Duodenal mucosa (tissue), 2 donors: ENCODE data around the gene GEN1.

Experiments used
- H3K27ac ChIP-seq: one replicate; pipeline ENCODE4 v1.7.0; 2013; ENCODE audit warnings: low read depth, low read length
- H3K27me3 ChIP-seq, 2 donors: one replicate each; pipeline ENCODE4 v1.7.0; 2013; ENCODE audit warnings: low read length in 2 of 2, control low read depth in 1 of 2; ENCODE audit not compliant: insufficient read depth in 2 of 2, control insufficient read depth in 1 of 2
- H3K36me3 ChIP-seq, 2 donors: one replicate each; pipeline ENCODE4 v1.7.0; 2013; ENCODE audit warnings: low read length in 2 of 2, control low read depth in 1 of 2; ENCODE audit not compliant: insufficient read depth in 2 of 2, control insufficient read depth in 1 of 2
- H3K4me1 ChIP-seq, 2 donors: one replicate each; pipeline ENCODE4 v1.7.0; 2013; ENCODE audit warnings: low read length in 2 of 2, control low read depth in 1 of 2; ENCODE audit not compliant: insufficient read depth in 2 of 2, control insufficient read depth in 1 of 2
- H3K4me3 ChIP-seq, 2 donors: one replicate each; pipeline ENCODE4 v1.7.0; 2013; ENCODE audit warnings: low read length in 2 of 2, low read depth in 1 of 2
- H3K9ac ChIP-seq, 2 donors: one replicate each; pipeline ENCODE4 v1.7.0; 2013; ENCODE audit warnings: low read length in 2 of 2, low read depth in 1 of 2
- H3K9me3 ChIP-seq, 2 donors: one replicate each; pipeline ENCODE4 v1.7.0; 2013; ENCODE audit warnings: low read length in 2 of 2, control low read depth in 1 of 2; ENCODE audit not compliant: control insufficient read depth in 1 of 2

The GEN1 gene

DNA sequence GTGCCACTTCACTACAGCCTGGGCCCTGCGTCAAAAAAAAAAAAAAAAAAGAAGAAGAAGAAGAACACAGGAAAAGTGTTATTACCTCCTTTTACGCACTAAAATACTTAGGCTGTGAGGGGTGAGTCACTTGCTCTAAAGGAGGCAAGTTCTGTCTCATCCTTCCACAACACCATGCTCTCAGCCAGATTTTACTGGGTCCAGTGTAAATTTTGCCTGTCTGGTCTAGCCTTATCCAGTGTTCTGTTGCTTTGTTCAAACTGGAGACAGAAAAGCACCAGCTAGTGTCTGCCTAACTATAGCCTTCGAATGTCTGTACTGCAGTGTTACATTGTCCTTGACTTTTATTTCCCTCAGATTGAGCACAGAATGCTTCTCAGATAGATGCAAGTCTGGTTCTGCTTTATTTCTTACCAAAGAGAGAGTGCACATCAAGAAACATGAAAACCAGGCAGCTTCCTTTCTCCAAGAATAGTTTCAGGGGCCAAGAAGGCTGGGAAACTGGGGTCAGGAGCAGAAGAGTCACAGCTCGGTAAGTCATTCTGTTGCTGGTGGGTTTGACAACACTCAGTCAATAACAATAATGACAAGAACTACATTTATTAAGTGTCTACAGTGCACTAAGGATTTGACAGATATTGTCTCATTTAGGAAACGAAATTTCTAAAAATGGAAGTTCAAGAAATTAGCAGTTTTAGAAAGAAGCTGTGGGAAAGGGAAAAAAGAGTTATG is 59.2 kb downstream of the GEN1 start:
- Histone ChIP-seq H3K27me3 (no peaks in the 10 kb centered on the region), H3K4me3 (no peak overlapping the region), H3K9ac (no peak overlapping the region), H3K27ac (no peak overlapping the region), H3K36me3 (no peaks in the 10 kb centered on the region), H3K9me3 (no peaks in the 10 kb centered on the region), H3K4me1 (peaks cover 0 to 4% of the 10 kb centered on the region in 2 donors)

DNA sequence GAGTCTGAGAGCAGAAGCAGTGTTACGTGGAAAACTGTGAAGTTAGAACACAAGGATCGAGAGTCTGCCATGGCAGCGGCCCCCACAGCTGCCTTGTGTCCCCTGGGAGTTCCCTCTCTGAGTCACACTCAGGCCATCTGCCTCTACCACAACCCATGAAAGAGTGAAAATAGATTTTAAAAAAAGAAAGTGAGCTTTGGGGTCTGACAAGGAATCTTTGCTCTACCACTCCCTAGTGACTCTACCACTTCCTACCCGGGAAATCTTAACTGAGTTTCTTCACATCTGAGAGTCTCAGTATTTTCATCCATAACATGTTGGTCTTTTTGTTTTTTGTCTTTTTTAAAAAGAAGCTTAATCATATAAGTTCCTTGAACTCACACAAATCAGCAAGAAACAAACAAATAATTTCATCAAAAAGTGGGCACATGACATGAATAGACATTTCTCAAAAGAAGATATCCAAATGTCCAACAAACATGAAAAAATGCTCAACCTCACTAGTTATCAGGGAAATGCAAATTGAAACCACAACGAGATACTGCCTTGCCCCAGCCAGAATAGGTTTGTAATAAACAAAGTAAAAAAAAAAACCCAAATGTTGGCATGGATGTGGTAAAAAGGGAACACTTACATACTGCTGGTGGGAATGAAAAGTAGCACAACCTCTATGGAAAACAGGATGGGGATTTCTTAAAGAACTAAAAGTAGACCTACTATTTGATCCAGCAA is 60.0 kb downstream of the GEN1 start:
- no peaks in the 10 kb centered on the region for H3K27me3 ChIP-seq
- H3K4me1 ChIP-seq, result peaks cover 0 to 4% of the 10 kb centered on the region in 2 donors
- H3K36me3 ChIP-seq, result no peaks in the 10 kb centered on the region
- H3K9me3 ChIP-seq, result no peaks in the 10 kb centered on the region
- H3K27ac ChIP-seq, result no peak overlapping the region
- H3K4me3 ChIP-seq, result no peak overlapping the region
- no peak overlapping the region for H3K9ac ChIP-seq

DNA sequence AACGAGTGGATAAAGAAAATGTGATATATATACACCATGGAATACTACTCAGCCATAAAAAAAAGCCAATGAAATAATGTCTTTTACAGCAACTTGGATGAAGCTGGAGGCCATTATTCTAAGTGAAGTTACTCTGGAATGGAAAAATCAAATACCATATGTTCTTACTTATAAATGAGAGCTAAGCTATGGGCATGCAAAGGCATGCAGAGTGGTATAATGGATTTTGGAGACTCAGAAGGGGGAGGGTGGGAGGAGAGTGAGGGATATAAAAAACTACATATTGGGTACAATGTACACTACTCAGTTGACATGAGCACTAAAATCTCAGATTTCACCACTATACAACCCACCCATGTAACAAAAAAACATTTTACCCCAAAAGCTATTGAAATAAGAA is 60.7 kb downstream of the GEN1 start:
- Histone ChIP-seq H3K4me3 (no peak overlapping the region), H3K27me3 (no peaks in the 10 kb centered on the region), H3K36me3 (no peaks in the 10 kb centered on the region), H3K27ac (no peak overlapping the region), H3K9me3 (no peaks in the 10 kb centered on the region), H3K4me1 (peaks cover 0 to 4% of the 10 kb centered on the region in 2 donors), H3K9ac (no peak overlapping the region)

DNA sequence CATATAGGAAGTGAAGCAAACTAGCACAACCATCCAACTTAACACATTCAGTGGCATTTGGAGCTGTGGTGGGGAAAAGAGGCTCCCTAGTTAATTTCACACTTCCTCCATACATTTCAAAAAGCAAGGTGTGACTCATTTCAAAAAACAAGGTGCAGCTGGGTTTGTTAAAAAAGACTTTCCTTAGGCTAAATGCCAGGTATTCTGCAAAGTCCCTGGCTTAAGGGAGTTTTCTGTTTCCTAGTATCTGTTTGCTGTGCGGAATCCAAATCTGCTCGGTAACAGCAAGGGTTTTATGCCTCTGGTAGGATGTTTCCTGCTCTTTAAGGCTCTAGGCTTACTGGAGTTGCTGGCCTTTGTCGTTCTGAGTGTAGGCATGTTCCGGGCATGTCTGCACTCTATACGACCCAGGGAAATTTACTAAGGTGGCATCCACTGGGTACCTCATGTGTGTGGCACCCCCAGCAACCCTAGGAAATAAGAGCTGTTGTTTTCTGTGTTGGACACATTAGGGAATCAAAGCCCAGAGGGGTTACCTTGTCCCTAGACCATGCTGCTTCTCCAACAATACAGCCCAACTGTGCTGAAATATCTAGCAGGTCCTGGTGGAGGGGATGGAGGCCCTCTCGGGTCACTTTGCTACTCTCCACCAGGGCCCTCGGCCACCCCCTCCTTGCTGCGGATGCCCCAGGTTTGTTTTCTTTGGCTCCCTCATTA is 61.7 kb downstream of the GEN1 start:
- no peaks in the 10 kb centered on the region for H3K36me3 ChIP-seq
- peaks cover 0 to 4% of the 10 kb centered on the region in 2 donors for H3K4me1 ChIP-seq
- H3K4me3 ChIP-seq, result no peak overlapping the region
- H3K9ac ChIP-seq, result no peak overlapping the region
- no peaks in the 10 kb centered on the region for H3K27me3 ChIP-seq
- no peak overlapping the region for H3K27ac ChIP-seq
- no peaks in the 10 kb centered on the region for H3K9me3 ChIP-seq

DNA sequence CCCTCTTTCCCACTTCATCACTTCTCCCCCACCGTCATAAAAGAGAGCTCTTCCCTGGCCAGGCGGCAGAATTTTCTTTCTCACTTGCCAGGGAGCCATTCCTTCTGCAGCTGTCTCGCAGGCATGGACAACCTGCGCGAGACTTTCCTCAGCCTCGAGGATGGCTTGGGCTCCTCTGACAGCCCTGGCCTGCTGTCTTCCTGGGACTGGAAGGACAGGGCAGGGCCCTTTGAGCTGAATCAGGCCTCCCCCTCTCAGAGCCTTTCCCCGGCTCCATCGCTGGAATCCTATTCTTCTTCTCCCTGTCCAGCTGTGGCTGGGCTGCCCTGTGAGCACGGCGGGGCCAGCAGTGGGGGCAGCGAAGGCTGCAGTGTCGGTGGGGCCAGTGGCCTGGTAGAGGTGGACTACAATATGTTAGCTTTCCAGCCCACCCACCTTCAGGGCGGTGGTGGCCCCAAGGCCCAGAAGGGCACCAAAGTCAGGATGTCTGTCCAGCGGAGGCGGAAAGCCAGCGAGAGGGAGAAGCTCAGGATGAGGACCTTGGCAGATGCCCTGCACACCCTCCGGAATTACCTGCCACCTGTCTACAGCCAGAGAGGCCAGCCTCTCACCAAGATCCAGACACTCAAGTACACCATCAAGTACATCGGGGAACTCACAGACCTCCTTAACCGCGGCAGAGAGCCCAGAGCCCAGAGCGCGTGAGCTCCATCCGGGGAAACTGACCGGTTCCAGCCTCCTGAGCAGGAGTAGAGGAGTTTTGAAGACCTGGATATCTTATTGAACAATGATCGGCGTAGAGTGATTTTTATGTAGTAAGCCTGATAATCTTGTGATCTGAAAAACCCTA is 62.7 kb downstream of the GEN1 start, which contains the start of gene MSGN1:
Gene MSGN1 (plus strand): TSS at position 65 of the 850 bp plus-strand sequence. CDS start 59 bp downstream, at position 124.
- H3K9ac ChIP-seq, result no peak within 1 kb of the TSS
- H3K36me3 ChIP-seq, result no peaks in the 10 kb centered on the region
- no peaks in the 10 kb centered on the region for H3K27me3 ChIP-seq
- peaks cover 0 to 4% of the 10 kb centered on the region in 2 donors for H3K4me1 ChIP-seq
- no peaks in the 10 kb centered on the region for H3K9me3 ChIP-seq
- H3K4me3 ChIP-seq, result no peak within 1 kb of the TSS
- H3K27ac ChIP-seq, result no peak within 1 kb of the TSS

DNA sequence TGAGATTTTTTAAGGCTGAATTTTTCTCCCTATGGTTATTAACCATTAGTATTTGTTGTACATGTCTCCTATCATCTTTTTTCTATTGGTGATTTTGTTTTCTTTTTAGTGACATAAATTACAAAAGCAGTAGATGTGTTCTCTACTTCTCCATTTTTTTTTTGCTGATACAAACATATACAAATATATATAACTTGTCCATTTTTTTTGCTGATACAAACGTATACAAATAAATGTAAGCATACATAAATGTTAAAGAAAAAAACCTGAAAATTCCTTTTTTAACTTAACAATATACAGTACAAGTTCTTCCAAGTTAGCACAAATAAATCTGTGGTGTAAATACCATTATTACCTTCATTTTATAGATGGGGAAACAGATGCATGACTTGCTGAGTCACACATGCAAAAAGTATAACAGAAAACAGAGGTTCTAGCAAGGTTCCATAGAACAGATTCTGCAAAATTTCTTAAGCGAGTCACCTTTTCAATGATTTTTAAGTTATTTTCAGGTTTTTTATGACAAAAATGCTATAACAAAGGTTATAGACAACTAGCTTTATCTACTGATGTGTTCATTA is 64.4 kb downstream of the GEN1 start:
- Histone ChIP-seq H3K27me3 (no peaks in the 10 kb centered on the region), H3K36me3 (no peaks in the 10 kb centered on the region), H3K27ac (no peak overlapping the region), H3K9ac (no peak overlapping the region), H3K4me3 (no peak overlapping the region), H3K9me3 (no peaks in the 10 kb centered on the region), H3K4me1 (peaks cover 0 to 4% of the 10 kb centered on the region in 2 donors)

DNA sequence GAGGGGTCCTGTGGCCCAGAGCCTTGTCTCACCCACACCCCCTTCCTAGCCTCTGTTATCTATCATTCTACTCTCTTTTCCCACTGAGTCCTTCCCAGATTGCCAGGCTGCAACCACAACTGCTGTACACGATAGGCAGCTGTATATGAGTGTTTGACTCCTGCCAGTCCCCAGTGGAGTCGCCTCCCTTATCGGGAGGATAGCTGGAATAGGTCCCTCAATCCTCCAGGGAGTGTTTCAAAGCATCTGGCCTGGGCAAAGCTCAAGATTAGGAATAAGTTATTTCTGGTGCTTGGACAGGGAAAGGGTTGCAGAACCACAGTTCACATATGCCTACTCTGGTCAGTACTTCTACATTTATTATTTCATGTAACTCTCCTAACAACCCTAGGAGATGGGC is 67.1 kb downstream of the GEN1 start:
- H3K27ac ChIP-seq, result no peak overlapping the region
- no peaks in the 10 kb centered on the region for H3K9me3 ChIP-seq
- H3K9ac ChIP-seq, result no peak overlapping the region
- H3K4me3 ChIP-seq, result no peak overlapping the region
- H3K36me3 ChIP-seq, result no peaks in the 10 kb centered on the region
- H3K27me3 ChIP-seq, result no peaks in the 10 kb centered on the region
- H3K4me1 ChIP-seq, result no peaks in the 10 kb centered on the region

DNA sequence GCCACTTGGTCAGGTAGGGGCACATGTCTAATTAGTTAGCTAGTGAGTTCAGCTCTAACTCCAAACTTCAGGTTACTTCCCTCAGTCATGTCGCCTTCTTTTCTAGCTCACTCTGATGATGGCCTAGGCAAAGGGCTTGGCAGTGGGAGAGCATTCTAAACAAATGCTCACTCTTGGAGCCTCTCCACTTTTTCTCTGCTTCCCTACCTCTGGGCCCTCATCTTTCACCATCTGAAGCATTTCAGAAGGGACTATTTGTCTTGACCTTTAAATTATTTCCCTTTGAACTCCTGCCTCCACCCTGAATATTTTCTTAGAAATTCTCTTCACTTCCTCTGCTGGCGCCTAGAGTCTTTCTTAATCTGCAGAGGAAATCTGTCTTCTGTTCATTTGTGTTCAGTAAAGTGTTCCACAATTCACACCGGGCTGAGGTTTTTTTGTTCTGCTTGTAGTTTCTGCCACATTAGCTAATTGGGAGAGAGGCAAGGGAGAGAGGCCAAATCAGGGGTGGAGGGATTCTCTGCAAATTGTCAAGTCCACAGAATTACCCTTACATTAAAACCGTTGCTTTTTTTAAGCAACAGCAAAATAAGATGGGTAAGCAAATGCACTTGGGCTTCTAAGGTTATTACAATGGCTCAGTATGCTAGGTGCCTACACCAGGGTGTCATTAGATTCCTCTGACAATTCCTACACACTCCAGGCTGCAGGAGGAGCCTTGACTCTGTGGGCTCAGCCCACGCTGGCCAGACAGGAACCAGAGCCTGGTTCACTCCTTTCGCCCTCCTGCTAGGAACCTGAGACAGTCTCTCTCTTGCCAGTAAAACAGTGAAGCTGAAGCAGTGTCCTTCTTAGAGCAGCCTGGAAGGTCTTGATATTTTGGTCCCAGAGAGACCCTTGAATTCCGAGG is 67.9 kb downstream of the GEN1 start:
- Histone ChIP-seq H3K4me3 (no peak overlapping the region), H3K27me3 (no peaks in the 10 kb centered on the region), H3K27ac (no peak overlapping the region), H3K4me1 (no peaks in the 10 kb centered on the region), H3K9me3 (no peaks in the 10 kb centered on the region), H3K9ac (no peak overlapping the region), H3K36me3 (no peaks in the 10 kb centered on the region)
